Kidney epithelial cell (primary cell): ENCODE results near the gene CDR2. TPM values are rescaled to one million over a fixed set of nuclear protein-coding genes. Genes with fewer than 3 reads are reported as not detected.
A peak's percentile ranks its signal among the peaks of the same experiment; 100 is the strongest.

Source experiments
- DNase-seq: peaks from one replicate; pipeline ENCODE4 v3.0.0-alpha.2; 2010; ENCODE audit warnings: low read depth
- H3K27me3 ChIP-seq: 2 replicates; pipeline ENCODE4 v1.6.0; 2011; ENCODE audit warnings: low read length; ENCODE audit not compliant: control insufficient read depth, insufficient read depth
- H3K36me3 ChIP-seq: 2 replicates; pipeline ENCODE4 v1.5.1; 2011; ENCODE audit warnings: low read length; ENCODE audit not compliant: control insufficient read depth, insufficient read depth
- H3K4me3 ChIP-seq: 2 replicates; pipeline ENCODE4 v1.5.1; 2011; ENCODE audit warnings: low read depth, mild to moderate bottlenecking, control low read depth, low read length
- total RNA-seq: library from RNA; depleted of rRNA; stranded (reverse); fragments of >200 nt; gene quantifications from 2 replicates; pipeline ENCODE4 v1.2.3, GENCODE V29; 2015
- TF ChIP-seq, protein P1 (sequence below): IDR thresholded peaks from 2 replicates; pipeline ENCODE4 v1.5.1; 2011; ENCODE audit warnings: mild to moderate bottlenecking, moderate library complexity, low read length, control low read depth, inconsistent platforms; ENCODE audit not compliant: insufficient read depth, poor library complexity, severe bottlenecking

CDR2 gene
- total RNA-seq, 1 donor from 2014 or later: 27.0 TPM

DNA sequence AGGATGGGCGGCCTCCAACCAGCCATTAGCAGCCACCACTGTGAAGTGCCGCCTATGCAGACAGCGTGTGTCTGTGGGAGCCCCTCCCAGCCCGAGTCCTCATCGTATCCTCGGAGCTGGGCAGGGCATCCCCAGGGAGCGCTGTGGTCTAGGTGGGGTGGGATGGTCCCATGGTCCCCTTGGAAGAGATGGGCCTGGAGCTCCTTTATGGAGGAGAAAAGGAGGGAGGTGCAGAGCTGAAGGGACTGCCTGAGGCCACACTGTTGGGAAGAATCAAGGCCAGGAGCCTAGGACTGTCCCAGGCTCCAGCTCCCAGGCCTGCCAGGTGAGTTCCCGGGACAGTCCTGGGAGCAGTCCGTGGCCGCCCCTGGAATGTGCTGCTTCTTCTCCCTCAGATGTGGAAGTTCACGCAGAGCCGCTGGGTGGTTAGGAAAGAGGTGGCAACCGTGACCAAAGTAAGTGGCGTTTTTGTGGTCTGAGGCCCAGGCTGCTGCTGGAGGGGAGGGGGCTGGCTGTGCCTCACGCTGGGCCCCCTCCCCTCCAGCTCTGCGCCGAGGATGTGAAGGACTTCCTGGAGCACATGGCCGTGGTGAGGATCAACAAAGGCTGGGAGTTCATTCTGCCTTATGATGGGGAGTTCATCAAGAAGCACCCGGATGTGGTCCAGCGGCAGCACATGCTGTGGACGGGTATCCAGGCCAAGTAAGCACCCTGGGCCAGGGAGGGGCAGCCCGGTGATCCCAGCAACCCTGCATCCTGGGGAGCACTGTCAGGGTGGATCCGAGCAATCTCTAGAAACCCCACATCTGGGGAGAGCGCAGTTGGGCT, 50.2 kb downstream of the CDR2 start:
- Histone ChIP-seq H3K36me3 (peaks cover 2% of the 10 kb centered on the region), H3K4me3 (no peak overlapping the region), H3K27me3 (no peaks in the 10 kb centered on the region)
- TF ChIP-seq, protein P1, sequence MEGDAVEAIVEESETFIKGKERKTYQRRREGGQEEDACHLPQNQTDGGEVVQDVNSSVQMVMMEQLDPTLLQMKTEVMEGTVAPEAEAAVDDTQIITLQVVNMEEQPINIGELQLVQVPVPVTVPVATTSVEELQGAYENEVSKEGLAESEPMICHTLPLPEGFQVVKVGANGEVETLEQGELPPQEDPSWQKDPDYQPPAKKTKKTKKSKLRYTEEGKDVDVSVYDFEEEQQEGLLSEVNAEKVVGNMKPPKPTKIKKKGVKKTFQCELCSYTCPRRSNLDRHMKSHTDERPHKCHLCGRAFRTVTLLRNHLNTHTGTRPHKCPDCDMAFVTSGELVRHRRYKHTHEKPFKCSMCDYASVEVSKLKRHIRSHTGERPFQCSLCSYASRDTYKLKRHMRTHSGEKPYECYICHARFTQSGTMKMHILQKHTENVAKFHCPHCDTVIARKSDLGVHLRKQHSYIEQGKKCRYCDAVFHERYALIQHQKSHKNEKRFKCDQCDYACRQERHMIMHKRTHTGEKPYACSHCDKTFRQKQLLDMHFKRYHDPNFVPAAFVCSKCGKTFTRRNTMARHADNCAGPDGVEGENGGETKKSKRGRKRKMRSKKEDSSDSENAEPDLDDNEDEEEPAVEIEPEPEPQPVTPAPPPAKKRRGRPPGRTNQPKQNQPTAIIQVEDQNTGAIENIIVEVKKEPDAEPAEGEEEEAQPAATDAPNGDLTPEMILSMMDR: no peak
- no peak for DNase-seq

DNA sequence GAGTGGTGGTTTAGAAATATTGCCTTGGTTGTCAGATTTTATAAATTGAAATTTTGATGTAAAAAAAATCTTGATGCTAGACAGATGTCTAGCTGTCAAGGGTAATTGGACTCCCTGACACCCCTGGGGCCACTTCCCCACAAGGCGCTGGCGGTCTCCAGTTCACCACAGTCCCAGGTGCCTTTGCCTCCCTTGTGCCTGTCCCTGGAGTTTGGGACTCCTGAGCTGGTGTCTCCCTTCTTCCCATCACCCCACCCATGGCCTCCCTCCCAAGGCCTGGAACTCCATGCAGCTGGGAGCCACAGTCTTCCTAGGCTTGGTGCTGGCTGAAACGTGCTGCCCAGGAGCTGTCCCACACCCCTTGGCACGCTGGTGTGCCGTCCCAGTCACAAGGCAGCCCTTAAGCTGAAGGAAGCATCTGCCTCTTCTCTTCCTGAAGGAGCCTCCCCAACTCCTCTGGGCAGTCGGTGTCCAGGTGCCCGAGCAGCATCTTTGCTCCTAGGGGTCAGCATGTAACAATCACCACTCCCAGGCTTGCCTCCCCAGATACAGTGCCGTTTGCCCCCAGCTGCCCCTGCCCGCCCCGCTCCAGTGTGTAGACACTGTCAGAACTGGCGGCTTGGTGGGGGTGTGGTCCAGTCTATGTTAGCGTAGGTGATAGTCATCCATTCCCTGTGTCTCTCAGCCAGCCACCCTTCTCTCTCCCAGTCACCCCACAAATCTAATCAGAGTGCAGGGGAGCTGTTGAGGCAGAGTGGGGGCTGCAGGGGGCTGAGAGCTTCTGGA, 51.1 kb downstream of the CDR2 start:
- Histone ChIP-seq H3K4me3 (no peak overlapping the region), H3K36me3 (peaks cover 2% of the 10 kb centered on the region), H3K27me3 (no peaks in the 10 kb centered on the region)
- TF ChIP-seq, protein P1: no peak
- no peak for DNase-seq

DNA sequence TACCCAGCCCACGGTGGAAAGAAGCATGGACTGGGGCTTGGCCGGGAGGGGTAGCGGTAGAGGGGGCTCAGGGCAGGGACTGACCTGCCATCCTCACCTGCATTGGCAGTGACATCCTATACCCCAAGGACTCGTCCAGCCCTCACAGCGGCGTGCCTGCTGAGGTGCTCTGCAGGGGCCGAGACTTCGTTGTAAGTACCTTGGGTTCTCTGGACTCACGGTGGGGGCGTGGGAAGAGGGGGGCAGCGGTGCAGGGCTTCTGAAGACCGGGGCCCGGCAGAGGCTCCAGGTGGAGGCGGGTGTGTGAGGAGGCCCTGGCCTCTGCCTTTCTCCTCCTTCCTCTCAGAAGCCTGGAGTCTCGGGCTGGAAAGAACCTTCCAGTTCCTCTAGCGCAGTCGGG, 51.7 kb downstream of the CDR2 start:
- TF ChIP-seq, protein P1: no peak
- no peak for DNase-seq
- H3K4me3 ChIP-seq: no peak overlapping the region
- peaks cover 2% of the 10 kb centered on the region for H3K36me3 ChIP-seq
- H3K27me3 ChIP-seq: no peaks in the 10 kb centered on the region

GRCh38 chr16:22322021-22322471, 52.4 kb downstream of the CDR2 start:
- H3K4me3 ChIP-seq: no peak overlapping the region
- H3K36me3 ChIP-seq: peaks cover 2% of the 10 kb centered on the region
- H3K27me3 ChIP-seq: no peaks in the 10 kb centered on the region
- DNase-seq: no peak
- TF ChIP-seq, protein P1: no peak

- TF ChIP-seq, protein P1: peak; percentile 85
- DNase-seq: peak; percentile 34
Observed at GRCh38 chr16:22321340-22322001, 52.9 kb downstream of the CDR2 start.

More at GRCh38 chr16:22321340-22322001, 52.9 kb downstream of the CDR2 start:
- no peak overlapping the region for H3K4me3 ChIP-seq
- peaks cover 2% of the 10 kb centered on the region for H3K36me3 ChIP-seq
- no peaks in the 10 kb centered on the region for H3K27me3 ChIP-seq
